HG03095 (cell line): Measurements from ENCODE around the gene NAB2.

Experiments
- ATAC-seq: cut with Tn5 transposase; IDR thresholded peaks from one replicate; pipeline ENCODE4 v1.9.1; 2021; ENCODE audit warnings: moderate library complexity; ENCODE audit not compliant: unreplicated experiment

NAB2 gene

GRCh38 chr12:57129889-57130288 is 41.0 kb downstream of the NAB2 start:
- no peak for ATAC-seq

DNA sequence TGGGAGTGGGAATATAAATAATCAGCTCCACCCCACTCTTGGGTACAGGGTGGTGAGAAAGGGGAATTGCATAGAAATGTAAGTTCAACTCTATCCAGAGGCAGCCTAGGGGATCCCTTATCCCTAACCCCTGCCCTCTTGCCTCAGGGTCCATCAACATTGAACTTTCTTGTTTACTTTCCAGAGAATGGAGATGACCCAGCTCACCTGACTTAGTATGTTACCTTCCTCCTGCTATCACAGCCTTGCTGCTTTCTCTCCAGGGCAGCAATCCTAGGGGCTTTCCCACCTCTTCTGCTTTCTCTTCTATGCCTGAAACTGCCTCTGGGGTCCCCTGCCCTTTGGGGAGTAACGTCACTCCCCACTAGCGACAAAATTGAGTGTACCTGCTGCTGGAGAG is 42.0 kb downstream of the NAB2 start:
- ATAC-seq: no peak

- ATAC-seq: no peak
Observed at GRCh38 chr12:57131896-57132744, 43.2 kb downstream of the NAB2 start.

- no peak for ATAC-seq
Observed at GRCh38 chr12:57133013-57133569, 44.2 kb downstream of the NAB2 start.

GRCh38 chr12:57133916-57134315 is 45.0 kb downstream of the NAB2 start:
- no peak for ATAC-seq

DNA sequence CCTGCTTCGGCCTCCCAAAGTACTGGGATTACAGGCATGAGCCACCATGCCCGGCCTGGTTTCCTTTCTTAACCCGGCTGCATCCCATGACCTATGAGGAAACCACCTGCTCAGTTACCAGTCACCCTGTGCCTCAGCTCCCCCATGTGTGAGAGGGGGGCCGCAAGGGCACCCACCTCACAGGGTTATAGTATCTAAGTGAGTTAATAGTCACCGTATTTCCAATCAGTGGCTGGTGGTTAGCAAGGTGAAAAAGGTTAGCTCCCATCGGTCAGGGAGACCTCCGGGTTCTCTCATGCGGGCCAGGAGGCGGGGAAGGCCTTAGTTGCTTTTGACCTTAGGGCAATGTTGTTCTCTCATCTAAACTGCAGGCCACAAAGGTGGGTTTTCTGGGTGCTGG is 46.0 kb downstream of the NAB2 start:
- no peak for ATAC-seq

GRCh38 chr12:57135527-57136326 is 46.8 kb downstream of the NAB2 start:
- ATAC-seq: no peak

GRCh38 chr12:57138526-57139272 is 49.8 kb downstream of the NAB2 start:
- ATAC-seq: no peak

- no peak for ATAC-seq
Observed at GRCh38 chr12:57139796-57140649, 51.1 kb downstream of the NAB2 start.

- ATAC-seq: no peak
Observed at GRCh38 chr12:57141249-57141648, 52.3 kb downstream of the NAB2 start.

DNA sequence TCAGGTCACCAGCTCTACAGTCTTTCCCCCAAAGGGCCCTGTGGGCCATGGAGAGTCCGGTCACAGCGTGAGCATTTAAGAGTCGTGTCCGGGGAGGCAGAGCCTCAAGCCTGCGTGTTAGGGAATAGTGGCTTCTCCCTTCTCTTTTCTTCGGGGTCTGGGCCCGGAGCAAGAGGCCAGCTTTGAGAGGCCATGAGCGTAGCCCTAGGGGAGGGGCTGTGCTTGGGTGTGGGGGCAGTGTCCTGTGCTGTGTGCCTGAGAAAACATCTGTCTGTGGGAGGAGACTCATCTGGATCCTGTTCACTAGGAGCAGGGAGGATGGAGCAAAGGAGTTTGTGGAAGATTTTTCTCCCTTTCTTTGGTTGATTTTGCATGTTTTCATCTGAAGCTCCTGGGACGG is 53.2 kb downstream of the NAB2 start:
- ATAC-seq: no peak

- ATAC-seq: no peak
Observed at GRCh38 chr12:57142727-57143126, 53.8 kb downstream of the NAB2 start.

GRCh38 chr12:57143454-57143853 is 54.5 kb downstream of the NAB2 start:
- no peak for ATAC-seq
